HepG2 (cell line): Measurements from ENCODE around the gene PDK2. TPM values are rescaled to one million over a fixed set of nuclear protein-coding genes. Genes with fewer than 3 reads are reported as not detected.

Source experiments
- EZH2 ChIP-seq: conservative IDR thresholded peaks from 2 replicates; pipeline ENCODE4 v1.6.1; 2012; ENCODE audit warnings: mild to moderate bottlenecking, low read depth, low read length, moderate library complexity
- MEF2D ChIP-seq: sonication (generic); formaldehyde crosslinking; IDR thresholded peaks from 2 replicates; pipeline ENCODE4 v1.5.1; 2020; ENCODE audit warnings: mild to moderate bottlenecking, missing genetic modification reagents
- NR2F2 ChIP-seq: IDR thresholded peaks from 2 replicates; pipeline ENCODE4 v1.6.1; 2012; ENCODE audit warnings: low read depth, inconsistent platforms, borderline replicate concordance
- SKI ChIP-seq: fragments of 450-650 bp; IDR thresholded peaks from one replicate; pipeline ENCODE4 v1.6.1; 2018; ENCODE audit warnings: mild to moderate bottlenecking; ENCODE audit not compliant: partially characterized antibody
- YY1 ChIP-seq: IDR thresholded peaks from 2 replicates; pipeline ENCODE4 v1.6.1; 2011; ENCODE audit warnings: low read length, low read depth, moderate library complexity, mild to moderate bottlenecking; ENCODE audit not compliant: insufficient read depth, insufficient replicate concordance
- ZC3H13 ChIP-seq: sonication (generic); formaldehyde crosslinking; IDR thresholded peaks from 2 replicates; pipeline ENCODE4 v1.8.1; 2023; ENCODE audit warnings: mild to moderate bottlenecking, missing genetic modification reagents, moderate library complexity
- ZNF256 ChIP-seq: sonication (generic); formaldehyde crosslinking; conservative IDR thresholded peaks from 2 replicates; pipeline ENCODE4 v1.4.0; 2020; ENCODE audit warnings: missing genetic modification reagents
- ZNF432 ChIP-seq: sonication (generic); formaldehyde crosslinking; IDR thresholded peaks from 2 replicates; pipeline ENCODE4 v1.5.0; 2020; ENCODE audit warnings: missing genetic modification reagents, mild to moderate bottlenecking, borderline replicate concordance
- ZNF569 ChIP-seq: sonication (generic); formaldehyde crosslinking; IDR thresholded peaks from 2 replicates; pipeline ENCODE4 v1.5.0; 2020; ENCODE audit warnings: mild to moderate bottlenecking, missing genetic modification reagents, moderate library complexity, borderline replicate concordance
- ZNF761 ChIP-seq: sonication (generic); formaldehyde crosslinking; conservative IDR thresholded peaks from 2 replicates; pipeline ENCODE4 v1.4.0; 2020; ENCODE audit warnings: mild to moderate bottlenecking, missing genetic modification reagents
- ZSCAN20 ChIP-seq: sonication (generic); formaldehyde crosslinking; IDR thresholded peaks from 2 replicates; pipeline ENCODE4 v1.4.0; 2020; ENCODE audit warnings: missing genetic modification reagents, mild to moderate bottlenecking, borderline replicate concordance
- polyA plus RNA-seq, 8 experiments: library from polyadenylated mRNA; depleted of rRNA in 3 of 8; stranded (reverse) in 7 of 8; unstranded in 1 of 8; fragments of >200 nt; fragmentation: Illumina TruSeq in 4 of 8; extraction: Trizol in 4 of 8; gene quantifications; 2 replicates each; pipeline versions ENCODE4 v1.2.1 to v1.2.3, GENCODE V29; 2011 to 2016; ENCODE audit warnings: low read depth in 4 of 8, missing spikeins in 1 of 8, mixed read lengths in 1 of 8; ENCODE audit not compliant: insufficient read depth in 1 of 8
- total RNA-seq, 5 experiments: library from RNA; depleted of rRNA; stranded (reverse); fragments of >200 nt; fragmentation: Illumina TruSeq; extraction: Trizol; gene quantifications; 2 replicates each; pipeline ENCODE4 v1.2.3, GENCODE V29; 2016; ENCODE audit warnings: low read depth in 1 of 5
- TF ChIP-seq, protein P1 (sequence below): IDR thresholded peaks from 2 replicates; pipeline ENCODE4 v1.4.0; 2020; ENCODE audit warnings: mild to moderate bottlenecking, missing genetic modification reagents
- TF ChIP-seq, protein P2 (sequence below): sonication (generic); formaldehyde crosslinking; IDR thresholded peaks from 2 replicates; pipeline ENCODE4 v1.4.0; 2020; ENCODE audit warnings: missing genetic modification reagents
- TF ChIP-seq, protein P3 (sequence below): sonication (generic); formaldehyde crosslinking; IDR thresholded peaks from 2 replicates; pipeline ENCODE4 v1.4.0; 2020; ENCODE audit warnings: missing genetic modification reagents
- TF ChIP-seq, protein P4 (sequence below): sonication (generic); formaldehyde crosslinking; IDR thresholded peaks from 2 replicates; pipeline ENCODE4 v1.4.0; 2020; ENCODE audit warnings: missing genetic modification reagents

The PDK2 gene
- total and polyA plus RNA-seq, 2 of the 13 experiments (the other 11 are each of a cell fraction or from before 2014, with no cell fraction given) = 18.5 to 59.7 TPM

DNA sequence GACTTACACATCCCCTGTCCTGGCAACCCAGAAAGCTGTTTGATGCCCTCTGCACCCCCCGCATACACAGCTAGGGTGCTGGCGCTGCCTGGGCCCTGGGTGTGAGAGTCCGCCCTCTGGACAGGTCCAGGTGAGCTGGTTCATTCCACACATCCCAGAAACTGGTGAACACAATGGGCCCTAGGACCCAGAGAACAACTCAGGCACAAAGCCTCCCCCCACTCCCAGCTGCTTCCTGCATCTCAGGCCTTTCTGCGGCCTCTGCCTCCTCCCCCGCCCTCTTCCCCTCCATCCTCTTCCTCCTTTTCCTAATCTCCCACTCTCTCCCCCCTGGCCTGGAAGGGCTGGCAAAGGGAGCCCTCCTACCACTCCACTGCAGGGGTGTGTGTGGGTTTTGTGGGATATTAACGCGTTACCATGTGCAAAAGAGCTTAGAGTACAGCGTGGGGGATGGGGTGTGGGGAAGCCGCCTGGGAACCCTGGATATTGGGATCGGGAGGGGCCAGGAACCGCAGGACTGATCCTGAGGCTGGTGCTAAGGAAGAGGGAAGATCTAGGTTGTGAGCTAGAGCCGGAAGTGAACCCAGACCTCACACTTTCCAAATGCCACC lies 56.9 kb downstream of the PDK2 start (continued):
- TF ChIP-seq, protein P1, sequence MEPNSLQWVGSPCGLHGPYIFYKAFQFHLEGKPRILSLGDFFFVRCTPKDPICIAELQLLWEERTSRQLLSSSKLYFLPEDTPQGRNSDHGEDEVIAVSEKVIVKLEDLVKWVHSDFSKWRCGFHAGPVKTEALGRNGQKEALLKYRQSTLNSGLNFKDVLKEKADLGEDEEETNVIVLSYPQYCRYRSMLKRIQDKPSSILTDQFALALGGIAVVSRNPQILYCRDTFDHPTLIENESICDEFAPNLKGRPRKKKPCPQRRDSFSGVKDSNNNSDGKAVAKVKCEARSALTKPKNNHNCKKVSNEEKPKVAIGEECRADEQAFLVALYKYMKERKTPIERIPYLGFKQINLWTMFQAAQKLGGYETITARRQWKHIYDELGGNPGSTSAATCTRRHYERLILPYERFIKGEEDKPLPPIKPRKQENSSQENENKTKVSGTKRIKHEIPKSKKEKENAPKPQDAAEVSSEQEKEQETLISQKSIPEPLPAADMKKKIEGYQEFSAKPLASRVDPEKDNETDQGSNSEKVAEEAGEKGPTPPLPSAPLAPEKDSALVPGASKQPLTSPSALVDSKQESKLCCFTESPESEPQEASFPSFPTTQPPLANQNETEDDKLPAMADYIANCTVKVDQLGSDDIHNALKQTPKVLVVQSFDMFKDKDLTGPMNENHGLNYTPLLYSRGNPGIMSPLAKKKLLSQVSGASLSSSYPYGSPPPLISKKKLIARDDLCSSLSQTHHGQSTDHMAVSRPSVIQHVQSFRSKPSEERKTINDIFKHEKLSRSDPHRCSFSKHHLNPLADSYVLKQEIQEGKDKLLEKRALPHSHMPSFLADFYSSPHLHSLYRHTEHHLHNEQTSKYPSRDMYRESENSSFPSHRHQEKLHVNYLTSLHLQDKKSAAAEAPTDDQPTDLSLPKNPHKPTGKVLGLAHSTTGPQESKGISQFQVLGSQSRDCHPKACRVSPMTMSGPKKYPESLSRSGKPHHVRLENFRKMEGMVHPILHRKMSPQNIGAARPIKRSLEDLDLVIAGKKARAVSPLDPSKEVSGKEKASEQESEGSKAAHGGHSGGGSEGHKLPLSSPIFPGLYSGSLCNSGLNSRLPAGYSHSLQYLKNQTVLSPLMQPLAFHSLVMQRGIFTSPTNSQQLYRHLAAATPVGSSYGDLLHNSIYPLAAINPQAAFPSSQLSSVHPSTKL (CRISPR knock-in tag) = peak; percentile 49; the same call in 1 of the 2 replicates
- 0 out of 2 replicates have a peak, but pooled peaks have one; percentile 34 for TF ChIP-seq NR2F2
- TF ChIP-seq, protein P2, sequence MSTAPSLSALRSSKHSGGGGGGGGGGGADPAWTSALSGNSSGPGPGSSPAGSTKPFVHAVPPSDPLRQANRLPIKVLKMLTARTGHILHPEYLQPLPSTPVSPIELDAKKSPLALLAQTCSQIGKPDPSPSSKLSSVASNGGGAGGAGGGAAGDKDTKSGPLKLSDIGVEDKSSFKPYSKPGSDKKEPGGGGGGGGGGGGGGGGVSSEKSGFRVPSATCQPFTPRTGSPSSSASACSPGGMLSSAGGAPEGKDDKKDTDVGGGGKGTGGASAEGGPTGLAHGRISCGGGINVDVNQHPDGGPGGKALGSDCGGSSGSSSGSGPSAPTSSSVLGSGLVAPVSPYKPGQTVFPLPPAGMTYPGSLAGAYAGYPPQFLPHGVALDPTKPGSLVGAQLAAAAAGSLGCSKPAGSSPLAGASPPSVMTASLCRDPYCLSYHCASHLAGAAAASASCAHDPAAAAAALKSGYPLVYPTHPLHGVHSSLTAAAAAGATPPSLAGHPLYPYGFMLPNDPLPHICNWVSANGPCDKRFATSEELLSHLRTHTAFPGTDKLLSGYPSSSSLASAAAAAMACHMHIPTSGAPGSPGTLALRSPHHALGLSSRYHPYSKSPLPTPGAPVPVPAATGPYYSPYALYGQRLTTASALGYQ (CRISPR knock-in tag) = no peak
- TF ChIP-seq ZSCAN20 (CRISPR knock-in tag) = no peak
- TF ChIP-seq ZNF761 (CRISPR knock-in tag) = no peak; the same call in 1 of the 2 replicates
- peak; percentile 17 for TF ChIP-seq YY1
- no peak for TF ChIP-seq ZC3H13 (CRISPR knock-in tag)
- no peak for TF ChIP-seq ZNF569 (CRISPR knock-in tag)
- TF ChIP-seq MEF2D (CRISPR knock-in tag) = peak; percentile 91
- TF ChIP-seq, protein P3, sequence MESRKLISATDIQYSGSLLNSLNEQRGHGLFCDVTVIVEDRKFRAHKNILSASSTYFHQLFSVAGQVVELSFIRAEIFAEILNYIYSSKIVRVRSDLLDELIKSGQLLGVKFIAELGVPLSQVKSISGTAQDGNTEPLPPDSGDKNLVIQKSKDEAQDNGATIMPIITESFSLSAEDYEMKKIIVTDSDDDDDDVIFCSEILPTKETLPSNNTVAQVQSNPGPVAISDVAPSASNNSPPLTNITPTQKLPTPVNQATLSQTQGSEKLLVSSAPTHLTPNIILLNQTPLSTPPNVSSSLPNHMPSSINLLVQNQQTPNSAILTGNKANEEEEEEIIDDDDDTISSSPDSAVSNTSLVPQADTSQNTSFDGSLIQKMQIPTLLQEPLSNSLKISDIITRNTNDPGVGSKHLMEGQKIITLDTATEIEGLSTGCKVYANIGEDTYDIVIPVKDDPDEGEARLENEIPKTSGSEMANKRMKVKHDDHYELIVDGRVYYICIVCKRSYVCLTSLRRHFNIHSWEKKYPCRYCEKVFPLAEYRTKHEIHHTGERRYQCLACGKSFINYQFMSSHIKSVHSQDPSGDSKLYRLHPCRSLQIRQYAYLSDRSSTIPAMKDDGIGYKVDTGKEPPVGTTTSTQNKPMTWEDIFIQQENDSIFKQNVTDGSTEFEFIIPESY (CRISPR knock-in tag) = peak; percentile 25; the same call in 1 of the 2 replicates
- no peak for TF ChIP-seq EZH2
- no peak for TF ChIP-seq ZNF432 (CRISPR knock-in tag)
- TF ChIP-seq, protein P4, sequence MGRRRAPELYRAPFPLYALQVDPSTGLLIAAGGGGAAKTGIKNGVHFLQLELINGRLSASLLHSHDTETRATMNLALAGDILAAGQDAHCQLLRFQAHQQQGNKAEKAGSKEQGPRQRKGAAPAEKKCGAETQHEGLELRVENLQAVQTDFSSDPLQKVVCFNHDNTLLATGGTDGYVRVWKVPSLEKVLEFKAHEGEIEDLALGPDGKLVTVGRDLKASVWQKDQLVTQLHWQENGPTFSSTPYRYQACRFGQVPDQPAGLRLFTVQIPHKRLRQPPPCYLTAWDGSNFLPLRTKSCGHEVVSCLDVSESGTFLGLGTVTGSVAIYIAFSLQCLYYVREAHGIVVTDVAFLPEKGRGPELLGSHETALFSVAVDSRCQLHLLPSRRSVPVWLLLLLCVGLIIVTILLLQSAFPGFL (CRISPR knock-in tag) = no peak
- TF ChIP-seq SKI = no peak
- TF ChIP-seq ZNF256 = no peak
